NCI-H82 (cell line): ENCODE measurements around the gene PGBD1.
A peak's percentile ranks its signal among the peaks of the same experiment; 100 is the strongest.

ENCODE experiments used
- DNase-seq: peaks from one replicate; lab custom pipeline; 2025; lab: John Stamatoyannopoulos, UW

The PGBD1 gene, protein sequence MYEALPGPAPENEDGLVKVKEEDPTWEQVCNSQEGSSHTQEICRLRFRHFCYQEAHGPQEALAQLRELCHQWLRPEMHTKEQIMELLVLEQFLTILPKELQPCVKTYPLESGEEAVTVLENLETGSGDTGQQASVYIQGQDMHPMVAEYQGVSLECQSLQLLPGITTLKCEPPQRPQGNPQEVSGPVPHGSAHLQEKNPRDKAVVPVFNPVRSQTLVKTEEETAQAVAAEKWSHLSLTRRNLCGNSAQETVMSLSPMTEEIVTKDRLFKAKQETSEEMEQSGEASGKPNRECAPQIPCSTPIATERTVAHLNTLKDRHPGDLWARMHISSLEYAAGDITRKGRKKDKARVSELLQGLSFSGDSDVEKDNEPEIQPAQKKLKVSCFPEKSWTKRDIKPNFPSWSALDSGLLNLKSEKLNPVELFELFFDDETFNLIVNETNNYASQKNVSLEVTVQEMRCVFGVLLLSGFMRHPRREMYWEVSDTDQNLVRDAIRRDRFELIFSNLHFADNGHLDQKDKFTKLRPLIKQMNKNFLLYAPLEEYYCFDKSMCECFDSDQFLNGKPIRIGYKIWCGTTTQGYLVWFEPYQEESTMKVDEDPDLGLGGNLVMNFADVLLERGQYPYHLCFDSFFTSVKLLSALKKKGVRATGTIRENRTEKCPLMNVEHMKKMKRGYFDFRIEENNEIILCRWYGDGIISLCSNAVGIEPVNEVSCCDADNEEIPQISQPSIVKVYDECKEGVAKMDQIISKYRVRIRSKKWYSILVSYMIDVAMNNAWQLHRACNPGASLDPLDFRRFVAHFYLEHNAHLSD

DNA sequence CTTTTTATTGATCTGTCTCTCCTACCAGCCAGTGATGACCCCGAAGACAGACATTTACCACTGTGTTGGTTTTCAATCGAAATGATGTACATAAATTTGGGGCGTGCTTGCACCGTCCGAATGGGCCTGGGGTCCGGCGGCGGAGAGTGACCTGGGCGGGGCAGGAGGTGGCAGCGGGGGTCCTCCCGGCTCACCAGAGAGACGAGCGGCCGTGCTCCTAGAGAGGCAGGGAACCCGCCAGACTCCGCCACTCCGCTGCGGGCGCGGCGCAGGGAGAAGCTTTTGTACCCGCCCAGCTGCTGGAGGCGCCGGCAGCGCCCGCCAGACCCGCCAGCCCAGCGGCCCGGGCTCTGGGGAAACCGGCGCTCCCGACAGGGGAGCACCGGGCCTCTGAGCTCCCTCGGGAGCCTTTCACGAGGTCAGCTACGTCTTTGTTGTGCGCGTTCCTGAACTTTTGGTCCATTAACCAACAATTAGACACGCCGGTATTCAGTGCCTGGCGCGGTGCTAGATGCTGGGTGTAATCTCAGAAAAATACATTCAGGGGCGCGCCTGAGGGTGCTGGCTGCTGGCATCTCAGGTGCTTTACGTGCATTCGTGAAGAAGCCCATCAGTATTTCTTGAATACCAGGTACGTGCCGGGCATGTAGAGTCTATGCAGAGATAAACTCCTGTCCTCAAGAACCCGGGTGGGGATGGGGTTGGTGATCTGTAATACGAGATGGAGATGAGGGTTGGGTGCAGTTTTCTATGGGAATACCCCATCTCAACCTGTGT is at the start of gene PGBD1:
TSS of gene PGBD1 (plus strand) at position 285 of the 777 bp plus-strand sequence. CDS start 2,242 bp downstream, outside the sequence.
- peak; percentile 90 for DNase-seq

DNA sequence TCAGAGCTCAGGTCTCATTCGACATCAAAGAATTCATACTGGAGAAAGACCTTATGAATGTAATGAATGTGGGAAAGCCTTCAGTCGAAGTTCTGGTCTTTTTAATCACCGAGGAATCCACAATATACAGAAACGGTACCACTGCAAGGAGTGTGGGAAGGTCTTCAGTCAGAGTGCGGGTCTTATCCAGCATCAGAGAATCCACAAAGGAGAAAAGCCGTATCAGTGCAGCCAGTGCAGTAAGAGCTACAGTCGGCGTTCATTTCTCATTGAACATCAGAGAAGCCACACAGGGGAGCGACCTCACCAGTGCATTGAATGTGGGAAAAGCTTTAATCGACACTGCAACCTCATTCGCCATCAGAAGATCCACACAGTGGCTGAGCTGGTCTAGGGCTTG is 48.6 kb upstream of the PGBD1 start:
- DNase-seq: no peak

- no peak for DNase-seq
Measured at GRCh38 chr6:28235912-28236452, 45.4 kb upstream of the PGBD1 start.

GRCh38 chr6:28239636-28240035 is 41.7 kb upstream of the PGBD1 start:
- no peak for DNase-seq

DNA sequence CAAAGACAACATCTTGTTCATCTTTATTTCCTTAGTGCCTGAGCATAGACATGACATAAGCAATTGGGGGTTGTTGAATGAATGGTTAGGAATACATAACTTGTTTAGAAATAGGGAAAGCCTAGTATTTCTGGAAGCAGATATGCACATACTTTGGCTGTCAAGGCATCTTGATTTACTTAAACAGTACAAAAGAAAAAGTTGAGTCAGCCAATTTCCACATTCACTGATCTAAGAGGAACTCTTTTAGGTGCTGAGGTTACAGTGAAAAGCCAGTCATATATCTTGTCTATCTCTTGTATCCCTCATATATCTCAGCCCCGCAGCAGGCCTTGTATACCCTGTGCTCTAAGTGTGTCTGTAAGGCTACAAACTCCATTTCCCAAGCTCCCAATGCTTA is 40.9 kb upstream of the PGBD1 start:
- DNase-seq: no peak

GRCh38 chr6:28243946-28244345 is 37.4 kb upstream of the PGBD1 start:
- no peak for DNase-seq

- no peak for DNase-seq
Measured at GRCh38 chr6:28245206-28245941, 36.0 kb upstream of the PGBD1 start.

- no peak for DNase-seq
Measured at GRCh38 chr6:28248916-28249315, 32.5 kb upstream of the PGBD1 start.

GRCh38 chr6:28250747-28251146 is 30.6 kb upstream of the PGBD1 start:
- no peak for DNase-seq

- DNase-seq: peak; percentile 25
Measured at GRCh38 chr6:28251661-28252008, 29.7 kb upstream of the PGBD1 start.

GRCh38 chr6:28252009-28252975 is 29.1 kb upstream of the PGBD1 start, which contains the start of gene ZKSCAN4:
TSS of gene ZKSCAN4 (minus strand) at chr6:28252269. CDS start at chr6:28251980, 289 bp downstream.
- peak; percentile 97 for DNase-seq

DNA sequence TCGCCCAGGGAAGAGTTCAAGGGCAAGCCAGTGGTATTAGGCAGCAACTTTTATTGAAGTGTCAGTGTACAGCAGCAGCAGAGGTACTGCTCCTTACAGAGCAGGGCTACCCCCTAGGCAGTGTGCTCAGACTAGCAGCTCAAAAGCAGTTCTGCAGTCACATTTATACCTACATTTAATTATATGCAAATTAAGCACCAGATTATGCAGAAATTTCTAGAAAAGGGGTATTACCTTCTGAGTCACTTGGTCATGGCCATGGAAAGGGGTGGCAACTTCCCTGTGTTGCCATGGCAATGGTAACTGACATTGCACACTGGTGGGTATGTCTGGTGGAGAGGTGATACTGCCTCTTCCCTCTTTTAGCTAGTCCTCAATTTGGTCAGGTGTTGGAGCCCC is 27.3 kb upstream of the PGBD1 start:
- DNase-seq: no peak

- no peak for DNase-seq
Measured at GRCh38 chr6:28257042-28257441, 24.3 kb upstream of the PGBD1 start.

- no peak for DNase-seq
Measured at GRCh38 chr6:28258877-28259777, 22.2 kb upstream of the PGBD1 start, which contains the start of gene NKAPL. TSS of gene NKAPL (plus strand) at chr6:28259297. CDS start at chr6:28259372, 75 bp downstream.

DNA sequence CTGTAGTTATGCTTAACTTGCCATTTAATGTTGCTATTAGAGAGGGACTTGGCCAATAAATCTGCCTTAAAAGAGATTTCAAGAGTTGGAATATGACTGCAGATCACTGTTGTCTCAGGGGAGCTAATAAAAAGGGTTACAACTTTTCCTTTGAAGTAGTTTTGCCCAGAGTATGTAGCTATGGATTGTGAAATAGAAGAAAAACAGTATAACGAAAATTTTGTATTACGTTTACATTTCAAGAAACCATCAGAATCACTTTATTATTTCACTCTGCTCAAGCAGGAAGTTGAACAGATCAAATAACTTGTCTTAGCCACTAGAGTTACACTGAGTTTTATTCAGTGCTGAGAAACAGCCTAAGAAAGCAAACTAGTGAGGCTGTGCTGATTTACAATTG is 17.4 kb upstream of the PGBD1 start:
- no peak for DNase-seq

DNA sequence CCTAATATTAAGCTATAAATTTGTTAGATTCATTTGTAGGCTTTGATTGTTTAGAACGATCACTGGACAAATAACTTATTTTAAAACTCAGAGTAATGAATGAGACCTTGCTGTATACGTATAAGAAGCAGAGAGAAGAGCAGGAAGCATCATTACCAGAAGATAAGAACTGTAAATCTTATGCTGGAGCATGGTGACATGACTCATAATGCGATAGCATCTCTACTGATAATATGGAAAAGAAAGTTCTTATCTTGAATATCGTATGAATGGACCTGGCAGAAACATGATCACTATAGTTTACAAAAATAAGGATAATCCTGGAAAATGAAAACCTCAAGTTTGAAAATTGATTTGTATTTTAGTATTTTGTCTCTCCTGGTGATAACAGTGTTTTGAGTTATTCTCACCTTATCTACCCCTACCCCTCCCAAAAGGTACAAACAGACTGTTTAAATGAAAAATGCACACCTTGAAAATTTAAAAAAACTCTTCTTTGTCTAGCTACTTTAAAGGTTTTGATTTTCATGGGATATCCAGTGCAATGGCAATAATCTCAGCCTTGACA is 16.5 kb upstream of the PGBD1 start:
- DNase-seq: no peak

- no peak for DNase-seq
Measured at GRCh38 chr6:28266563-28266961, 14.8 kb upstream of the PGBD1 start.

- DNase-seq: peak; percentile 94
Measured at GRCh38 chr6:28266962-28267694, 14.2 kb upstream of the PGBD1 start, which contains the start of gene ZSCAN26. TSS of gene ZSCAN26 (plus strand) at chr6:28267143. CDS start at chr6:28271920, 4,777 bp downstream.
